Type B pancreatic cell (in vitro differentiated cells): ENCODE data around the gene PYM1. TPM values are rescaled to one million over a fixed set of nuclear protein-coding genes. Genes with fewer than 3 reads are reported as not detected.

Experiments used
- DNase-seq: peaks from one replicate; pipeline ENCODE4 v3.0.0; 2021; ENCODE audit warnings: mixed read lengths; ENCODE audit not compliant: unreplicated experiment; ENCODE audit errors: extremely low spot score
- H3K27ac Mint-ChIP-seq: 2 replicates; pipeline ENCODE4 v1.8.0; 2021; ENCODE audit warnings: mild to moderate bottlenecking, mixed read lengths
- H3K27me3 Mint-ChIP-seq: 2 replicates; pipeline ENCODE4 v1.8.0; 2021; ENCODE audit warnings: mixed read lengths
- H3K36me3 Mint-ChIP-seq: 2 replicates; pipeline ENCODE4 v1.8.0; 2021; ENCODE audit warnings: mixed read lengths
- H3K4me1 Mint-ChIP-seq: one replicate; pipeline ENCODE4 v1.8.0; 2021; ENCODE audit warnings: mixed read lengths; ENCODE audit not compliant: unreplicated experiment
- H3K4me3 Mint-ChIP-seq: 2 replicates; pipeline ENCODE4 v1.8.0; 2021; ENCODE audit warnings: mild to moderate bottlenecking, mixed read lengths
- H3K9me3 Mint-ChIP-seq: 2 replicates; pipeline ENCODE4 v1.8.0; 2021; ENCODE audit warnings: mixed read lengths
- total RNA-seq: library from RNA; stranded (reverse); gene quantifications from 2 replicates; pipeline ENCODE4 v1.2.1, GENCODE V29; 2021; ENCODE audit warnings: low replicate concordance
- TF ChIP-seq, protein P1 (sequence below): fragments of 200-600 bp; sonication (generic); conservative IDR thresholded peaks from 2 replicates; pipeline ENCODE4 v1.5.0; 2021; ENCODE audit warnings: antibody characterized with exemption, mild to moderate bottlenecking

Gene PYM1
- total RNA-seq, 1 donor from 2014 or later = 28.0 TPM

DNA sequence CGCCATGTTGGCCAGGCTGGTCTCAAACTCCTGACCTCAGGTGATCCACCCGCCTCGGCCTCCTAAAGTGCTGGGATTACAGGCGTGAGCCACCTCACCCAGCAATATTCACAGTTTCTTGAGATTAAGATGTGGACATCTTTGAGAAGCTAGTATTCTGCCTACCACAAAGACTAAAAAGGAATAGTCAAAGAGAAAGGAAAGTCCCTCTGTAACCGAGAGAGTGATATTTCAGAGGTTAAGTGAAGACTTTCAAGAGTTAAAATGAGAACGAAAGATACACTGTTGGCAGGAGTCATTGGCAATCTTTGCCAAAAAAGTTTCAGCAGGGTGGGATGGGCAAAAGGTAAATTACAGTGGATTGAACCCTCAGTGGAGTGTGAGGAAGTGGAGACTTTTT is 18.9 kb upstream of the PYM1 start:
- Mint-ChIP-seq H3K36me3 (peaks cover 3% of the 10 kb centered on the region), H3K4me3 (no peak overlapping the region), H3K9me3 (no peaks in the 10 kb centered on the region), H3K27me3 (no peaks in the 10 kb centered on the region), H3K4me1 (no peaks in the 10 kb centered on the region), H3K27ac (no peak overlapping the region)
- TF ChIP-seq, protein P1, sequence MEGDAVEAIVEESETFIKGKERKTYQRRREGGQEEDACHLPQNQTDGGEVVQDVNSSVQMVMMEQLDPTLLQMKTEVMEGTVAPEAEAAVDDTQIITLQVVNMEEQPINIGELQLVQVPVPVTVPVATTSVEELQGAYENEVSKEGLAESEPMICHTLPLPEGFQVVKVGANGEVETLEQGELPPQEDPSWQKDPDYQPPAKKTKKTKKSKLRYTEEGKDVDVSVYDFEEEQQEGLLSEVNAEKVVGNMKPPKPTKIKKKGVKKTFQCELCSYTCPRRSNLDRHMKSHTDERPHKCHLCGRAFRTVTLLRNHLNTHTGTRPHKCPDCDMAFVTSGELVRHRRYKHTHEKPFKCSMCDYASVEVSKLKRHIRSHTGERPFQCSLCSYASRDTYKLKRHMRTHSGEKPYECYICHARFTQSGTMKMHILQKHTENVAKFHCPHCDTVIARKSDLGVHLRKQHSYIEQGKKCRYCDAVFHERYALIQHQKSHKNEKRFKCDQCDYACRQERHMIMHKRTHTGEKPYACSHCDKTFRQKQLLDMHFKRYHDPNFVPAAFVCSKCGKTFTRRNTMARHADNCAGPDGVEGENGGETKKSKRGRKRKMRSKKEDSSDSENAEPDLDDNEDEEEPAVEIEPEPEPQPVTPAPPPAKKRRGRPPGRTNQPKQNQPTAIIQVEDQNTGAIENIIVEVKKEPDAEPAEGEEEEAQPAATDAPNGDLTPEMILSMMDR = no peak
- DNase-seq = no peak

DNA sequence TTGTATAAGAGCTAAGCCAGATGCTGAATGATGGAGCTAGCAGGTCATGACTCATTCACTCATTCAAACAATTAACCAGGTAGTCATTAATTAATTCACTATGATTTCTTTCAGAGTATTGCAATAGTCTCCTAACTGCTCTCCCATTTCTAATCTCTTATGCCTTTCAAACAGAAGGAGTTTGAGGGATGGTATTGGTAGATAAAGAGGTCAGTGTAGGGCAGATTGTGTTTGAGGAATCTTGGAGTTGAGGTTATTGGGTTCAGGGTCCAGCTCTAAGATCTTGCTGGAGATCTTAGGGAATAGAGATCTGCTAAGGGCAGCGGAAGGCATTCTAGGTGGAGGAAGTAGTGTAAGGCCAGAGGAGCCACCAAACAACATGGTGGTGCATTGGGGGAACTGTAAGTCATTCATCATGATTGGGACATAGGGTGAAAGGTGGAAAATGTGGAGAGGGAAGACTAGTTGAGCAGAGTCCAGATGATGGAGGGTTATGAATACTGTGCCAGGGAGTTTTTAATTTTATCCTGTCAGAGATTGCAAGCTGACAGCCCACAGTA is 15.0 kb upstream of the PYM1 start:
- Mint-ChIP-seq H3K27ac (no peak overlapping the region), H3K27me3 (no peaks in the 10 kb centered on the region), H3K36me3 (peaks cover 3% of the 10 kb centered on the region), H3K4me3 (no peak overlapping the region), H3K4me1 (peaks cover 11% of the 10 kb centered on the region), H3K9me3 (no peaks in the 10 kb centered on the region)
- TF ChIP-seq, protein P1 = no peak
- DNase-seq = no peak

DNA sequence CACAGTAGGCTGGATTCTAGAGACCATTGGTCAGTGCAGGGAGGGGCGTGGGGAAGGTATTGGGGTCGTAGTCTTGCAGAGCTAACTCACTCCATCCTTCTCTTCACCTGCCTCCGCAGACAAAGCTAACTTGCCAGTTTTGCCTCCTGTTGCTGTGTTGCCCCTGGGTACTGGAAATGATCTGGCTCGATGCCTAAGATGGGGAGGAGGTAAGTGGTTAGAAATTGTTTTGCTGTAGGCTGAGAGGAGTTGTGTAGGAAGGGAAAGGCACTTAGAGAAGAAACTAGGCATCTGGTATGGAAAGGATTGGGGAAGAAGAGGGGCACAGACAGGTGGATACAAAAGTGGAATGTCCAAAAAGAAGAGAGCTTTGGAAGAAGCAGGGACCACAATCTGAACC is 14.4 kb upstream of the PYM1 start:
- no peak overlapping the region for H3K4me3 Mint-ChIP-seq
- TF ChIP-seq, protein P1 = no peak
- H3K27me3 Mint-ChIP-seq = peaks cover 5% of the 10 kb centered on the region

DNA sequence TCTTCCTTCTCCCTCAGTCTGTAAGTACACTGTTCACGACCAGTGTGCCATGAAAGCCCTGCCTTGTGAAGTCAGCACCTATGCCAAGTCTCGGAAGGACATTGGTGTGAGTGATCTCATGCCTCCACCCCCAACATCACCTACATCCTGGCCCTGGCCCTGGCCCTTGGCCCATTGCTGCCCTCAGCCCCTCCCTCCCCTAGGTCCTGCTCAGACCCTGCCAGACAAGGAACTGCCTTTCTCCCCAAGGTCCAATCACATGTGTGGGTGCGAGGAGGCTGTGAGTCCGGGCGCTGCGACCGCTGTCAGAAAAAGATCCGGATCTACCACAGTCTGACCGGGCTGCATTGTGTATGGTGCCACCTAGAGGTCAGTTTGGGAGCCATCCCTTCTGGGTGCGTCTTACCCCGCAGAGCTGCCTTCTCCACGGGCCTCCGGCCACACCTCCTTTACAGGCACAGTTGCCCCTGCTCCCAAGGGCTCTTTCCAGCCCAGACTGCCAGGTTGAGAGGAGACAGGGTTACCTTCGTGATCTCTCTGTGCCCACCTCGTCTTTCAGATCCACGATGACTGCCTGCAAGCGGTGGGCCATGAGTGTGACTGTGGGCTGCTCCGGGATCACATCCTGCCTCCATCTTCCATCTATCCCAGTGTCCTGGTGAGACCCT is 12.5 kb upstream of the PYM1 start:
- Mint-ChIP-seq H3K36me3 (peaks cover 3% of the 10 kb centered on the region), H3K9me3 (no peaks in the 10 kb centered on the region), H3K27ac (peak overlapping the region; percentile 9), H3K4me1 (peaks cover 11% of the 10 kb centered on the region), H3K27me3 (peaks cover 16% of the 10 kb centered on the region), H3K4me3 (peak overlapping the region; percentile 54)
- DNase-seq = peak; percentile 83
- TF ChIP-seq, protein P1 = peak; percentile 95

More for the DNA sequence above, 14.4 kb upstream of the PYM1 start:
- no peak for DNase-seq
- Mint-ChIP-seq H3K36me3 (peaks cover 3% of the 10 kb centered on the region), H3K4me1 (peaks cover 11% of the 10 kb centered on the region), H3K27ac (no peak overlapping the region), H3K9me3 (no peaks in the 10 kb centered on the region)

DNA sequence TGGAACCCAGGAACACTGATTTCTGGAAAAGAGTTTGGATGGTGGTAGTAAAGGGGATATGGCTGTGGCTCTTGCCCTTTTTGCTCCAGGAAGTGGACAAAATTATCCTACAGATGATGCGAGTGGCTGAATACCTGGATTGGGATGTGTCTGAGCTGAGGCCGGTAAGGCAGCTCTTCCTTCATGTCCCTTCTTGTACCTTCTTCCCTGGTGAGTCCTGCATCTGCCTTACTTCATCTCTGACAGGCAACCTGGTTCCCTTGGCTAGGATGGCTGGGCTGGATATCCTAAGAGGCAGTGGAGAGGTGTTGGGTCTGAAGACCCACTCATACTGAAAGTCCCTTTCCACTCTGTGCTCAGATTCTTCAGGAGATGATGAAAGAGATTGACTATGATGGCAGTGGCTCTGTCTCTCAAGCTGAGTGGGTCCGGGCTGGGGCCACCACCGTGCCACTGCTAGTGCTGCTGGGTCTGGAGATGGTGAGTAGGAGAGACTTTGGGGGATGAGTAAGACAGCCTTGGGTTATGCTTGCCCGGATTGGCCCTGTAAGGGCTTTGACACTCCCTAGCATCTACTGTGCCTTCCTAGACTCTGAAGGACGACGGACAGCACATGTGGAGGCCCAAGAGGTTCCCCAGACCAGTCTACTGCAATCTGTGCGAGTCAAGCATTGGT is 11.3 kb upstream of the PYM1 start:
- no peak overlapping the region for H3K4me3 Mint-ChIP-seq
- TF ChIP-seq, protein P1 = no peak
- peaks cover 11% of the 10 kb centered on the region for H3K4me1 Mint-ChIP-seq
- no peak overlapping the region for H3K27ac Mint-ChIP-seq
- H3K9me3 Mint-ChIP-seq = no peaks in the 10 kb centered on the region
- peaks cover 3% of the 10 kb centered on the region for H3K36me3 Mint-ChIP-seq
- H3K27me3 Mint-ChIP-seq = peaks cover 27% of the 10 kb centered on the region
- DNase-seq = no peak
